ENCODE data around the gene ABCG2.

GRCh38 chr4:88091378-88091777 is 67.1 kb downstream of the ABCG2 start:
- TF ChIP-seq POLR2A (IDR thresholded peaks at IDR 0.05) (no peak), EP300 (IDR thresholded peaks at IDR 0.05) (no peak)
